ENCODE data around the gene MARCHF6. TPM values are rescaled to one million over a fixed set of nuclear protein-coding genes. Genes with fewer than 3 reads are reported as not detected.

The MARCHF6 gene
- total and polyA plus RNA-seq, 4 experiments from 2014 or later, result 25.4 to 203 (median 126) TPM

DNA sequence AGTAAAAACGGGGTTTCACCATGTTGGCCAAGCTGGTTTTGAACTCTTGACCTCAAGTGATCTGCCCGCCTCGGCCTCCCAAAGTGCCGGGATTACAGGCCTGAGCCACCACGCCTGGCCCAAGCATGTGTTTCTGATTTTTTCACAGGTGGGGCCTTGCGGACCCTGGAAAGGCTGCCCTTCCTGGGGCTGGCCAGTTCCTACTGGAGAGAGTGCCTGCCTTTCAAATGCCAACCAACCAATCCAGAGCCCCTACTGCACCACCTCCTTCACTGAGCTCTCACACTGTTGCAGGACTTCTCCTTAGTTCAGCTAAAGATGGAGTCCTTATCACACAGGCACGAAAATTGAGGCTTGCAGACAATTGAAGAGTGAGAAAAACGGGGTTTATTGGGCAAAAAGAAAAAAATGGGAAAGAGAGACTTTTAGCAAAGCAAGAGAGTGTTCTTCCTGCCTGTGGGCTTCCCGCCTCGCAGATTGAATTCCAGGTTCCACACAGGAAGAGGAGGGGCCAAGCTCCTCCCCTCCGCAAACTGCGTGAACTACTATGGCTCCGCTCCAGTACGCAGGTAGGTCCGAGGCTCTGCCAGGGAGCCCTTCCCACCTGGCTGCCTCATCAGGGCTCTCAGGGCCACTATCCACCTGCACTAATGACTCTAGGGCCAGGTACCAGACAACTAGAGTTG, 37.5 kb upstream of the MARCHF6 start:
- H3K36me3 Mint-ChIP-seq, result no peaks in the 10 kb centered on the region
- no peak overlapping the region for H3K27ac Mint-ChIP-seq
- ChIA-PET POLR2A (ENCODE audit: partially characterized antibody) (no interaction called here), CTCF (ENCODE audit: partially characterized antibody) (no interaction called here)
- DNase-seq, result no peak
- Histone ChIP-seq H3K9me3 (ENCODE audit: control insufficient read depth in 1 of 2, low read length in 2 of 2) (no peaks in the 10 kb centered on the region), H3K4me3 (ENCODE audit: low read length in 2 of 2) (no peak overlapping the region), H3K4me1 (ENCODE audit: insufficient read depth, low read length) (no peaks in the 10 kb centered on the region), H3K27ac (ENCODE audit: low read depth, low read length) (no peak overlapping the region), H3K36me3 (ENCODE audit: insufficient read depth, low read length) (no peaks in the 10 kb centered on the region), H3K27me3 (ENCODE audit: insufficient read depth, low read length) (no peaks in the 10 kb centered on the region)
- H3K27me3 Mint-ChIP-seq, result peaks cover 1 to 4% of the 10 kb centered on the region in 2 donors
- intact Hi-C loops (cut with micrococcal nuclease), result no loop called here
- no peaks in the 10 kb centered on the region for H3K9me3 Mint-ChIP-seq
- no peak overlapping the region for H3K4me3 Mint-ChIP-seq
- no peaks in the 10 kb centered on the region for H3K4me1 Mint-ChIP-seq

DNA sequence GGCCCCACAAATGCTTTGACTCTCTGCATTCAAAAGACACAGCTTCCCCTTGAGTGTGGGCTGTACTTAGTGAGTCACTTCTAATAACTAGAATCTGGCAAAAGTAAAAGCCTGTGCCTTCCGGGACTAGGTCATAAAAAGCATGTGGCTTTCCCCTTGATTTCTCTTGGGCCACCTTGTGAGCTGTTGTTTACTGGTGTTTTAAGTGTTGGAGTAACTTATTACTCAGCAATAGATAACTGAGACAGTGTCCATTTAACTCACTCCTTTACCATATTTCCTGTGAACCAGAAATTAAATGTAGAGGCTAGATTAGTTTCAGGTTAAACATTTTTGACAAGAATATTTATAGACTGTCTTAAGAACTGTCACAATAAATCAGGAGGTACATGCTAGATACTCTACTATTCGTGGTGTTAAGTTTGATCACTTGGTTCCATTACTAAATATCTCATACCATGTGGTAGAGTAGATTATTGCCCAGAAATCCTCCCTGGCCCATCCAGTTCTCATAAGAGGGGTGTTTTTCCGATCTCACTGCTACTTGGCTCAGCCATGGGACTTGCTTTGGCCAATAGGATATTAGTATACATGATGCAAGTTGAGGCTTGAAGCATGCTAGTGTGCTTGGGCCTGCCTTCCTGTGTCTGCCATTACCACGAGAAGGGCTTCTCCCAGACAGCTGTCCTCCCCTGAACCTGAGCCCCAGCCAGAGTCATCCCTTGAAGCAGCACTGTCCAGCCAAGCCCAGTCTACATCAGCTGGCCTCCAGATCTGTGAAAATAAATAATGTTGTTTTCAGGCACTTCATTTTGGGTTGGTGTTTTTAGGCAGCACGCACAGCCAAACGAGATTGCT, 35.4 kb upstream of the MARCHF6 start:
- no peak for DNase-seq
- ChIA-PET CTCF (ENCODE audit: partially characterized antibody) (no interaction called here), POLR2A (ENCODE audit: partially characterized antibody) (no interaction called here)
- intact Hi-C loops (cut with micrococcal nuclease), result no loop called here
- Histone ChIP-seq H3K4me1 (ENCODE audit: insufficient read depth, low read length) (no peaks in the 10 kb centered on the region), H3K9me3 (ENCODE audit: control insufficient read depth in 1 of 2, low read length in 2 of 2) (no peaks in the 10 kb centered on the region), H3K4me3 (ENCODE audit: low read length in 2 of 2) (no peak overlapping the region), H3K27ac (ENCODE audit: low read depth, low read length) (no peak overlapping the region), H3K27me3 (ENCODE audit: insufficient read depth, low read length) (no peaks in the 10 kb centered on the region), H3K36me3 (ENCODE audit: insufficient read depth, low read length) (no peaks in the 10 kb centered on the region)
- Mint-ChIP-seq H3K9me3 (no peaks in the 10 kb centered on the region), H3K27ac (no peak overlapping the region), H3K4me1 (no peaks in the 10 kb centered on the region), H3K27me3 (peaks cover 1 to 4% of the 10 kb centered on the region in 2 donors), H3K4me3 (no peak overlapping the region), H3K36me3 (no peaks in the 10 kb centered on the region)

DNA sequence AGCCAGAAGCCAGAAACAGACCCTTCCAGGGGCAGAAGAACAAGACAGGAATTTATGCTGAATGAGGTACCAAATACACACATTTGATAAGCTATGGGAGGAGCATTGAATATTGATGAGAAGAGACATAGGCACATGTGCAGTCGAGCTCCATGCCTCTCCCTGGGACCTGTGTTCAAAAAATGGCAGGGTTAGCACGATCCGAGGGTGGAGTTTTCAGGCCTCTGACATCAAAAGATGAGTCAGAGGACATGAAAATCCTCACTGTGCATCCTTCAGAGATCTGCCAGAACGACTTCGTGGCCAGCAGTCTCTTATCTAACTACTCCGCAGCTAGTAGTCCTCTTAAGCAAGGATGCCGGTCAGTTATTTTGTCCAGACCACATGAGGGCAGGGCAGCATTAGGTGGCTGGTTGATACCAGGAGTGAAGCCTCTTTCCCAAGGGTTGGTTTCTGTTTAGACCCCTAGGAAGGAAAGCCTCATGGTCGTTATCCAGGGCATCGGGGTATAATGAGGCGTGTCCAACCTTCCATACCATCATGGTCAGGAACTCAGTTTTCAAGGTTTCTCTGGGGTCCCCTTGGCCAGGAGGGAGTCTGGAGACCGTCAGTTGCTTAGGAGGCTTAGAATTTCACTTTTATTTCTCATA, 34.2 kb upstream of the MARCHF6 start:
- H3K4me1 Mint-ChIP-seq, result no peaks in the 10 kb centered on the region
- peaks cover 1% of the 10 kb centered on the region in 2 donors for H3K27me3 Mint-ChIP-seq
- Histone ChIP-seq H3K9me3 (ENCODE audit: control insufficient read depth in 1 of 2, low read length in 2 of 2) (no peaks in the 10 kb centered on the region), H3K27ac (ENCODE audit: low read depth, low read length) (no peak overlapping the region), H3K36me3 (ENCODE audit: insufficient read depth, low read length) (no peaks in the 10 kb centered on the region), H3K4me1 (ENCODE audit: insufficient read depth, low read length) (no peaks in the 10 kb centered on the region), H3K27me3 (ENCODE audit: insufficient read depth, low read length) (no peaks in the 10 kb centered on the region), H3K4me3 (ENCODE audit: low read length in 2 of 2) (no peak overlapping the region)
- ChIA-PET CTCF (ENCODE audit: partially characterized antibody) (no interaction called here), POLR2A (ENCODE audit: partially characterized antibody) (no interaction called here)
- no peaks in the 10 kb centered on the region for H3K36me3 Mint-ChIP-seq
- no peak overlapping the region for H3K27ac Mint-ChIP-seq
- intact Hi-C loops (cut with micrococcal nuclease), result no loop called here
- H3K4me3 Mint-ChIP-seq, result no peak overlapping the region
- no peak for DNase-seq
- H3K9me3 Mint-ChIP-seq, result no peaks in the 10 kb centered on the region

DNA sequence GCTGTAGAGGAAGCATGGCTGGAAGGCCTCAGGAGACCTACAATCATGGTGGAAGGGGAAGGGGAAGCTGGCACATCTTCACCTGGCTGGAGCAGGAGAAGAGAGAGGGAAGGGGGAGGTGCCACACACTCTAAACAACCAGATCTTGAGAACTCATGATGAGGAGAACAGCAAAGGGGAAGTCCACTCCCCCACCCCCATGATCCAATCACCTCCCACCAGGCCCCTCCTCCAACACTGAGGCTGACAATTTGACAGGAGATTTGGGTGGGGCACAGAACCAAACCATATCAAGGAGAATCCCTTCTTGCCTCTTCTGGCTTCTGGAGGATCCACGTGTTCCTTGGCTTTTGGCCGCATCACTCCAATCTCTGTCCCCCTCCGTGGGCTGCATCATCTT, 32.7 kb upstream of the MARCHF6 start:
- no peak overlapping the region for H3K4me3 Mint-ChIP-seq
- H3K36me3 Mint-ChIP-seq, result no peaks in the 10 kb centered on the region
- ChIA-PET CTCF (ENCODE audit: partially characterized antibody) (interaction anchor here (1.5 kb wide), 1 partner anchor 306 kb away, joined by 5 read pairs; no protein-coding TSS in a partner anchor), POLR2A (ENCODE audit: partially characterized antibody) (no interaction called here)
- DNase-seq, result no peak
- Histone ChIP-seq H3K27me3 (ENCODE audit: insufficient read depth, low read length) (no peaks in the 10 kb centered on the region), H3K4me1 (ENCODE audit: insufficient read depth, low read length) (no peaks in the 10 kb centered on the region), H3K27ac (ENCODE audit: low read depth, low read length) (no peak overlapping the region), H3K9me3 (ENCODE audit: control insufficient read depth in 1 of 2, low read length in 2 of 2) (no peaks in the 10 kb centered on the region), H3K36me3 (ENCODE audit: insufficient read depth, low read length) (no peaks in the 10 kb centered on the region), H3K4me3 (ENCODE audit: low read length in 2 of 2) (no peak overlapping the region)
- H3K27ac Mint-ChIP-seq, result no peak overlapping the region
- intact Hi-C loops (cut with micrococcal nuclease), result no loop called here
- peaks cover 1% of the 10 kb centered on the region in 2 donors for H3K27me3 Mint-ChIP-seq
- H3K4me1 Mint-ChIP-seq, result no peaks in the 10 kb centered on the region
- no peaks in the 10 kb centered on the region for H3K9me3 Mint-ChIP-seq

DNA sequence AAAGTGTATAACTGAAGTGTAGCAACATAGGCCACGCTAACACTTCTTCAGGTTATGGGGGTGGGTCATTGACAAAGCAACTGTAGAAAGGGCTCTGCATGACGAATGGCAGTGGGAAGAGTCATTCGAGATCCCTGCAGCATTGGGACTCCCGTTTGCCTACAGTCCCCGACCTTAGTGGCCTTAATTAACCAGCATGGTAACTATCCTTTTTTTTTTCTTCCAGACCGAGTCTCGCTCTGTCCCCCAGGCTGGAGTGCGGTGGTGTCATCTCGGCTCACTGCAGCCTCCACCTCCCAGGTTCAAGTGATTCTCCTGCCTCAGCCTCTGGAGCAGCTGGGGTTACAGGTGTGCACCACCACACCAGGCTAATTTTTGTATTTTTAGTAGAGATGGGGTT, 31.6 kb upstream of the MARCHF6 start:
- Mint-ChIP-seq H3K27me3 (peaks cover 0 to 1% of the 10 kb centered on the region in 2 donors), H3K4me3 (no peak overlapping the region), H3K27ac (no peak overlapping the region), H3K36me3 (no peaks in the 10 kb centered on the region), H3K9me3 (no peaks in the 10 kb centered on the region), H3K4me1 (no peaks in the 10 kb centered on the region)
- H3K9me3 ChIP-seq (ENCODE audit: control insufficient read depth in 1 of 2, low read length in 2 of 2), result no peaks in the 10 kb centered on the region
- no peaks in the 10 kb centered on the region for H3K36me3 ChIP-seq (ENCODE audit: insufficient read depth, low read length)
- ChIA-PET POLR2A (ENCODE audit: partially characterized antibody) (no interaction called here), CTCF (ENCODE audit: partially characterized antibody) (no interaction called here)
- intact Hi-C loops (cut with micrococcal nuclease), result no loop called here
- H3K27me3 ChIP-seq (ENCODE audit: insufficient read depth, low read length), result no peaks in the 10 kb centered on the region
- no peak for DNase-seq
- H3K27ac ChIP-seq (ENCODE audit: low read depth, low read length), result no peak overlapping the region
- H3K4me3 ChIP-seq (ENCODE audit: low read length in 2 of 2), result no peak overlapping the region
- H3K4me1 ChIP-seq (ENCODE audit: insufficient read depth, low read length), result no peaks in the 10 kb centered on the region

DNA sequence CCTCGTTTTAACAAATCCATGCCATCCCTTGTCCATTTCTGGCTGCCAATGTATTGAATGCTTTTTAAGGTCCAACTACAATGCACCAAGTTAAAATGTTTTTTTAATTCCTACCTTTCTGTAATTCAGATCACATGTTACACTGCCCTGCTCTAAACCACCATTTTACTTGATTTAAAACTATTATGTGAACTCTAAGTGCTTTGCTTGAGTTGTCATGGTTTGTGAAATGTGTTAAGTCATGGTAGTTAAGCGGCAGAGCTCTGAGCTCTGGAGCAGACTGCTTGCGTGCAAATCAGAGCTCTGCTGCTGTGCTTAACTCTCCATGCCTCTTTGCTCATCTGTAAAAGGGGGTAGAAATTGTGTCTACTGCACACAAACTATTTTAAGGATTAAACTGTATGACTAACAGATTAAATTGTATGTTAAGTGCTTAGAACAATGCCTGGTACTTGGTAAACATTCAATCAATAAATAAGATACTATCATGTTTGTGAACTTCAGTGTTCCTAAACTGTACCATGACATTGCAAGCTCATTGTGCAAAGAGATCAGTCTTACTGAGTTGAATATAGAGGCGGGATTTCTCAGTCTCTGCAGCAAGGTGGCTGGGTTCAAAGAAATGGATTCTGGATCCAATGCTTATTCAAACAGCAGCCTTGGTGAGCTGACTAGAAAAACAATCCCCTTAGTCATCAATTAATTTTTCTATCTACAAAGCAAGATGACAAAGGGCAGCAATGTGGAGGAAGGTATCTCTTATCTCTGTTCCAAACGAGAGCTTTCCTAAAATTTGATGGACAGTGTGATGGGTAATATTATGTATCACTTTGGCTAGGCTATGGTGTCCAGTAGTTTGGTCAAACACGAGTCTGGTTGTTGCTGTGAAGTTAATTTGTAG, 29.7 kb upstream of the MARCHF6 start:
- POLR2A ChIA-PET (ENCODE audit: partially characterized antibody), result no interaction called here
- intact Hi-C loops (cut with micrococcal nuclease), result no loop called here
- CTCF ChIA-PET (ENCODE audit: partially characterized antibody), result interaction anchor here (1.6 kb wide), 1 partner anchor 40 kb away, joined by 3 read pairs; no protein-coding TSS in a partner anchor

More for the DNA sequence above, 29.7 kb upstream of the MARCHF6 start:
- no peak for DNase-seq
- H3K4me1 ChIP-seq (ENCODE audit: insufficient read depth, low read length), result no peaks in the 10 kb centered on the region
- Mint-ChIP-seq H3K27me3 (peaks cover 0 to 1% of the 10 kb centered on the region in 2 donors), H3K27ac (no peak overlapping the region), H3K4me1 (no peaks in the 10 kb centered on the region), H3K4me3 (no peak overlapping the region), H3K36me3 (no peaks in the 10 kb centered on the region), H3K9me3 (no peaks in the 10 kb centered on the region)
- H3K27me3 ChIP-seq (ENCODE audit: insufficient read depth, low read length), result no peaks in the 10 kb centered on the region
- H3K27ac ChIP-seq (ENCODE audit: low read depth, low read length), result no peak overlapping the region
- H3K36me3 ChIP-seq (ENCODE audit: insufficient read depth, low read length), result no peaks in the 10 kb centered on the region
- no peak overlapping the region for H3K4me3 ChIP-seq (ENCODE audit: low read length in 2 of 2)
- H3K9me3 ChIP-seq (ENCODE audit: control insufficient read depth in 1 of 2, low read length in 2 of 2), result no peaks in the 10 kb centered on the region
